ENCODE data around the gene GRM7.

DNA sequence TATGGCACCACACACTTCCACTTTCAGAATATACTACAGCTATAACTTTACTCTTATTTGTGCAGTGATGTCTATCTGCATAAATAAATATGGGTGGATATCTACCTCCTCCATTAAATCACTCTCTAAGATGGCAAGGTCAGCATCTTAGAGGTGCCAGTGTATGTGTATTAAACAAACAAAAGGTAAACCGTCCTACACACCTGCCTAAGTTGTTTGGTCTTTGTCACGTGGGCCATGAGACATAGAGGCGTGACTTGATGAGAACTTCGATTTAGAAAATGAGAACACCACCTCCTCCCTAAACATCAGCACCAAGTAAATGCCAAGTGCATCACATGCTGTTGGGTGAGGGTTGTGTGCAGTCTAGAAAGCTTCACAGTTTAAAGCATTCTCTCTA is 310.6 kb downstream of the GRM7 start:
- TF ChIP-seq CTCF (IDR thresholded peaks at IDR 0.05 in 2 of 3, conservative IDR thresholded peaks at IDR 0.05 in 1 of 3; ENCODE audit: borderline replicate concordance in 1 of 3, insufficient read depth in 1 of 3, low read depth in 2 of 3, low read length in 2 of 3) (no peak), CEBPB (IDR thresholded peaks at IDR 0.05; ENCODE audit: low read depth) (no peak)
